ENCODE data around the gene OPCML.

OPCML gene

DNA sequence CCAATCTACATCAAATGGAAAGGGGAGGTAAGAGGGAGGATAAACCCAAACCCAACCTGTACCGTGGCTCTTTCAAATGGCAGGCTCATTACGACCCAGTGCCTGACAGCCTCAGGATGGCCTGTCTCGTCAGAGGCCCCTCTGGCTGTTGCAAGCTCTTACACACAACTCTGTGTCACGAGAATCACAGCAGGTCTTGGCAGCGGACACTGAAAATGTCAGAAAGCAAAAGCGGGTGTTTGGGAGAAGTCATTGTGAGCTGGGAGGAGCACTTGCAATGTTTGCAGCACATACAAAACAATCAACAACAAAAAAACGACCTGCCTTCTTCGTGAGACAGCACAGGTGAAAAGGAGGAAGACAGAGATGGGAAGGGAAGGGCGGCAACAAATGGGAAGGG, 248.1 kb downstream of the OPCML start:
- DNase-seq (ENCODE audit: low read depth), result no peak

DNA sequence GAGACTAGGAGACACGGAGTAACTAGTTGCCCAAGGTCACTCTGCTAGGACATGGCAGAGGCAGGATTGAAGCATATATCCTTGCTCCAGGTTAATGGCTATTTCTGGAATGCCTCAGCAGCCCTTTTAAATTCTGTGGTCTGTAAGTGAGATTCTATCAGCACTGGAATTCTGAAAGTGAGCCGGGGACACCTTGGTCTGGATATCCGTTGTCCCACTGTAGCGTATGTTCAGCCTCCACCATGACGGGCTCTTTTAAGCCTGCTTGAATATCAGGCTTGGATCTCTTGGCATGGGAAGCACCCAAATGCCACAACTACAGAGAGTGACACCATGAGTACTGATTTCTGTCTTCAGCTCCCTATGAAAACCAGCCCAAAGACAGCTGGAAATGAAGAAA, 254.4 kb downstream of the OPCML start:
- no peak for DNase-seq (ENCODE audit: low read depth)

DNA sequence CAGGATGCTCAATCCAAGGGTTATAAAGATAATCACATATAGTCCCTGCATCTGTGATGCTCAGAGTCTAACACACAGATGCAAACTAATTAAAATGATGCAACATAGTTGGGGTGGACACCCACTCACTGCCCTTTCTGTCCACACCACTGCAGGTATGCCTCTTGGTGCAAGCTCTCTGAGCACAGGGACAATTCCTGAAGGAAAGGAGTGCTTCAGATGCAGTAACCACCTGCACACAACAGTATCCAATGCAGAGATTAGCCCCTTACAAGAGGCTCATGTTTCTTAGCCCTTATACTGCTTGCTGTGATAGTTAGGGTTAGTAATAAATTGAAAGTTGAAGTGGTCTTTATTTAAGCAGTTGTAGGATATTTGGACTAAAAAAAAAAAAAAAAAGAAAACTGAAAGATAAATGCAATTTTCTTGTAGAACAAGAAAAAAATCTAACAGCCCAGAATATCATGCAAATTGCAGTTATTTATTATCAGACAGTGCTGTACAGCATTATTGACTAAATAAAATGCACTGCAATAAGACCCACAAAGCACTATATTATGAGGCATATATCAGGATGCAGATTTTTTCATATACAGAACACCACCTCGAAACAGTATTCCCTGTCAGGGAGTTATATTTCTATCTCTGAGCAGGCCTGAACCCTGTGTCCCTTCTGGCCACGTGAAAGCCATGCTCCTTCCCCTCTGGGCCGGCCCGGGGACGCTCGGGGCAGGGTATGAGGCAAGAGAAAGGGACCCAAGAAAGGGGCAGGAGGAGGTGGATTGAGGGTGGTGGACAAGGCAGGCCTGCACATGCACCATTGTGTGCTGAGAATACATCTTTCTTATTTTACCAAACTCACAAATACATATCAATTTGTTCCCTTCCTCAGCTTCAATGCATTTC, 260.2 kb downstream of the OPCML start:
- no peak for DNase-seq (ENCODE audit: low read depth)

DNA sequence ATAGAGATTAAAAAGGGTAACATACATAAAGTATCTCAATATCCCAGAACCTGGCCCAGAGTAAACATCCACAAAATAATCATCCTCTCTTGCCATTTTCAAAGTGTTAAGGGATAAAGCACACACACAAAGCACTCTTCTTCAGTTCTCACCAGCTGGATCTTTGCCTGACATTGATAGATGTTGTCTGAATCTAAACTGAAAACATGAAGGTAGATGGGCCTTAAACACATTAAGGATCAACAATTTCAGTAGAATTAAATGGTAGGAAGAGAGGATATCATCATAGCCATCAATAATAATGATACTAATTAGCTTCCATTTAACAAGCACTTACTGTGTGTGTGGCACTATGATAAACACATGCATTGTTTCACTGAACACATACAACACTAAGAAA, 261.1 kb downstream of the OPCML start:
- no peak for DNase-seq (ENCODE audit: low read depth)

DNA sequence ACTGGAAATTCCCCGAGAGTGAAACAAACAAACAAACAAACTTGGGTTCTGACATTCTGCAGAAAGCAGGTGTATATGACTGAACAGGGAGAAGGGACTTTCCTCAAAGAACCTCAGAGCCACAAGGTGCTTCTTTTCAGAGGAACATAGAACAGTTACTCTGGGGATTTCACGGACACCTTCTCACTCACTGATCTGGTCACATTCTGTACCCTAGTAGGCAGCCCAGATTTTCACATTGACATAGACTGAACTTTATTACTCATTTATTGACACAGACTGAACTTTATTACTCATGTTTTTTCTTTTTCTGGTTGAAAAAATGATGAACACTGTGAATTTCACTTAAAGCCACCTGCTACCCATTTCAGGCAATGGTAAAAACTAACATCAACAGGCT, 263.0 kb downstream of the OPCML start:
- no peak for DNase-seq (ENCODE audit: low read depth)

DNA sequence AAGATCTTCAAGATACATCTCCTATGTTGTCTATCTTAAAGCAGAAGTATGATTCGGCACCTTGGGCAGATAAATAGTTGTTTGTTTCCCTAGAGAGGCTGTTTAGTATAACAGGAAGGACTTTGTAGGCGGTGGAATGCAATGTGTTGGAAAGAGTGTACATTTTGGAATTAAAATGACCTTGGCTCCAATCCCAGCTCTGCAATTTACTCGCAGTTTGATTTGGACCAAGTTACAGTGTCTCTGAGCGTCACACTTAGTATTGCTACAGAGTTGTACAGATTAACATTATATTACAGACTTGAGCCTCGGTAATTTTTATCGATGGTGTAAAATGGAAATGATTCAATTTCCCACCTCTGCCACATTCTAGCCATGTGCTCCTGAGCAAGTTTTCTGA, 265.3 kb downstream of the OPCML start:
- no peak for DNase-seq (ENCODE audit: low read depth)

DNA sequence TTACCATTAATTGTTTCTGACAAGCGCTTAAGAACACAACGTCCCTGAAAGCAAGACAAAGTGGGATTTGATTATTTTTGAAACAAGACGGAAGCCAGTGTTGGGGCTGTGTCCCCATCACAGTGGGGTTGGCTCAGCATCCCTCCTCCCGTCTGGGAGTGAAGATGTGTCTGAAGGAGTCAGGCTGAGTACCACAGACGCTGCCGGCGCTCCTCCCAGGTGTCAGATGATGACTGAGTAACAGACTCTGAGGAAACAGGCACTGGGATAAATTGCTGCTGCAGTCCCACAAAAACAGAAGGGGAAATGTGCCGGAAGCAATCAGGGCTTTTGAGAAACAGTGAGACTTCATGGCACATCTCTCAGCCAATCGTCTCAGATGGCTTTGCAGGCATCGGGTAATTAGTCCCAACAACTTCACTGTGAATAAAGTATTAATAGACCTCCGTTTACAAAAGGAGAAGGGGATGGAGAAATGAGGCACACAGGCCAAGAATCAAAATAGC, 266.7 kb downstream of the OPCML start:
- no peak for DNase-seq (ENCODE audit: low read depth)

DNA sequence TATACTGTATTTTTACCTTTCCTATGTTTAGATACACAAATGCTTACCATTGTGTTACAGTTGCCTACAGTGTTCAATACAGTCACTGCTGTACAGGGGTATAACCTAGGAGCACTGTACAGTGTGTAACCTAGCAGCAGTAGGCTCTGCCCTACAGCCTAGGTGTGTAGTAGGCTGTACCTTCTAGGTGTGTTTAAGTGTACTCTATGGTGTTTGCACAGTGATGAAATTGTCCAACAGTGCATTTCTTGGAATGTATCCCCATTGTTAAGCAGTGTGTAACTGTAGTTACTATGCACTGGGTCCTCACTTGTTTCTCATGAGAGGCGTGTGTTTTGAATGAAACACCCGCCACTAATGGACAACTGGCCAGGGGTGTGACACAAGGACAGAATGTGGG, 269.0 kb downstream of the OPCML start:
- DNase-seq (ENCODE audit: low read depth), result no peak

DNA sequence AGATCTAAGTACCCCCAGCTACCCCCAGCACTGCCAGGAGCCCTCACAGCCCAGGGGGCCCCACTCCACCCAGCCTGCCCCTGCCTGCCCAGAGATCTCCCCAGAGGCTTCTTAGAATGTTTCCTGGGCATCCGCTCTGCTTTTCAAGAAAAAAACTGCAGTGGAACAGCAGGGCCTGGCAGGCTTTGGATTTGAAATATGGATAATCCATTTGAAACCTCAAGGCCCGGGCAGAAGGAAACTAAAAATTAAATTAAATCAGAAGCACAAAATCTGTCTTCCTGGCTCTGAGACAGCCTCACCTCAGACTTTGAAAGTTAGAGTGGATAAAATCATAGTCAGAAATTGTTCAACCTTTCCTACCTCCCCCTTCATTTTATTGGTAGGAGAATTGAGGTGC, 273.6 kb downstream of the OPCML start:
- DNase-seq (ENCODE audit: low read depth), result no peak

DNA sequence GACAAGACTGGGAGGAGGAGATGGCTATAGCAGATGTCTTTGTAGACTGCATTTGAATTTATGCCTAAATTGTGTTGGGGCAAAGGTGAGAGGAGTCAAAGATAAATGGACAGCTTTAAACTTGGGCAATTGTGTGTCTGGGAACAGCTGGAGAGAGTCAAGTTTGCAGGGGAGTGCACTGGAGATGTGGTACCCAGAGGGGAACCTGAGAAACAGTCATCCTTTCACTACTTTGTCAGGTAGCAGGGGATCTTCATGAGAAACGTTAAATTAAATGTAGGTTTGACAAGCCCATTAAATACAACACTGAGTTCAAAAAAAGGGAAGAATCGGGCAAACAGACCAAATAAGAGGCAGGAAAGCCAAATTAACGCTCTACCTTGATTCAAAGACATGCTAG, 277.7 kb downstream of the OPCML start:
- no peak for DNase-seq (ENCODE audit: low read depth)

DNA sequence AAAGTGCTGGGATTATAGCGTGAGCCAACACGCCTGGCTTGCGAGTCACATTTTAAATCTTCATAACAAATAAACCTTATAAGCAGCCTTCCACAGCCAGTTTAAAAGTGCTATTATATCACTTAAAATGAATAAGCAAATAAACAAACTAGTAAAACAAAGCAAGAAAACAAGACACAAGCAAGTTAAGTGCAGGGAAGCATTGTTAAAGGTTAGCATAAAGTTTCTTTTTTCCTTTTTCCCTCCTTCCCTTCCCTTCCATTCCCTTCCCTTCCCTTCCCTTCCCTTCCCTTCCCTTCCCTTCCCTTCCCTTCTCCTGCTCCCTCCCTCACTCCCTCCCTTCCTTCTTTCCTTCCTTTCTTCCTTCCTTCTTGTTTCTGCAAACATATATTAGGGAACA, 278.7 kb downstream of the OPCML start:
- DNase-seq (ENCODE audit: low read depth), result no peak

DNA sequence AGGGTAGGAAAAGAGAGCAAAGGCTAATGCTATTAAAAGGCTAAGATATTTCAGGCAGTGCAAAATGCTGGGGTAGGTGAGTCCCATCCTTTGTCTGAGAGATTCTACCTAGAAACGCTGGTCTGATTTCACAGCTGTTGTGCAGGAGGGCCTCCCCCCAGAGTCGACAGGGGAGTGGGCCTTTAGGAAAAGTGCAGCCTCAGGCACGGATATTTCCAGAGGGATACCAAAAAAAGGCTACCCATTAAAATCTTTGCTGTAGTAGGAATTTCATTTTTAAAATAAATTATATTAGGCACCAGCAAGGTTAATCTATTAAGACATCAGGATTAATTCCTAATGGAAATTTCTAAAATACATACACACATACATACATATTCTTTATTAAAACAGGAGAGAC, 280.5 kb downstream of the OPCML start:
- DNase-seq (ENCODE audit: low read depth), result no peak

DNA sequence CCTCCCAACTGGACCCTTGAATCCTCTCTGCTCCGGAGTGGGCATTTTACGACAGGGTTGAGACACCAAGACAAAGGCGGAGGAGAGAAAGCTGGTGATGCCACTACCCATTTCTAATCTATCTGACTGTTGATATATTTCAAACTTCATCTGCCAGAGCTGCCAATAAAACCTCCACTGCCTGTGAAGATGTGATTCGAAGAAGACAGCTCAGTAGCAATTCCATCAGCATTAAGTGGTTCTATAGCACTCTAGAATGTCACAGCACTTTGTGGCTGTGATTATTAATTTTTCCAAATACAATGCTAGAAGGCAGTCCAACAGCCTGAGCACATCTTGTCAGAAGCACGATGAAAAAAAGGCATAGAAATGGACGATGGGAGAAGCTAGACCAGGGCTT, 282.8 kb downstream of the OPCML start:
- no peak for DNase-seq (ENCODE audit: low read depth)

DNA sequence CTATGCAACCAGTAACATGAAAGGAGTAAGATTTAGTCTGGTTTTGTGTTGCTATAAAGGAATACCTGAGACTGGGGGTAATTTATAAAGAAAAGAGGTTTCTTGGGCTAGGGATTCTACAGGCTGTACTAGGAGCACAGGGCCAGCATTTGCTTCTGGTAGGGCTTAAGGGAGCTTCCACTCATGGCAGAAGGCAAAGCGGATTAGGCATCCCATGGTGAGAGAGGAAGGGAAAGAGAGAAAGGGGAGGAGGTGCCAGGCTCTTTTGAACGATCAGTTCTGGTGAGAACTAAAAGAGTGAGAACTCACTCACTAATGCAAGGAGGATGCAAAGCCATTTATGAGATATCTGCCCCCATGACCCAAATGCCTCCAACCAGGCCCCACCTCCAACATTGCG, 283.2 kb downstream of the OPCML start:
- DNase-seq (ENCODE audit: low read depth), result no peak

DNA sequence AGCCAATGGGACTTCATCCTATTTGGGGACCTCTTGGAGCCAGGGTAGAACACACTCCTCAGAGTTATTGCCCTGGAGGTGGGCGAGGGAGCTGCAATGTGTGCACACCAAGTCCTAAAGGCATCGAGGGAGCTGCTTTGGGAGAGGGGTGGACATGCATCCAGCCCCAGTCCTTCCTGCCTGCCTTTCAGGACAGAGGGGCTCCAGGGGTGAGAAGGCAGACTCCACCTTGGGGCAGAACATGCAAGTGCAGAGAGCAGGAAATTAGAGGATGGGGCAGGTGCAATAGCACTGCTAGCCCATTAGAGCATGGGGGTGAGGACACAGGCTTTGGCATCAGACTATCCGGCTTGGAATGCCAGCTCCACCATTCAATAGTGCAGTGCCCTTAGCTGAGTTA, 288.5 kb downstream of the OPCML start:
- DNase-seq (ENCODE audit: low read depth), result no peak

DNA sequence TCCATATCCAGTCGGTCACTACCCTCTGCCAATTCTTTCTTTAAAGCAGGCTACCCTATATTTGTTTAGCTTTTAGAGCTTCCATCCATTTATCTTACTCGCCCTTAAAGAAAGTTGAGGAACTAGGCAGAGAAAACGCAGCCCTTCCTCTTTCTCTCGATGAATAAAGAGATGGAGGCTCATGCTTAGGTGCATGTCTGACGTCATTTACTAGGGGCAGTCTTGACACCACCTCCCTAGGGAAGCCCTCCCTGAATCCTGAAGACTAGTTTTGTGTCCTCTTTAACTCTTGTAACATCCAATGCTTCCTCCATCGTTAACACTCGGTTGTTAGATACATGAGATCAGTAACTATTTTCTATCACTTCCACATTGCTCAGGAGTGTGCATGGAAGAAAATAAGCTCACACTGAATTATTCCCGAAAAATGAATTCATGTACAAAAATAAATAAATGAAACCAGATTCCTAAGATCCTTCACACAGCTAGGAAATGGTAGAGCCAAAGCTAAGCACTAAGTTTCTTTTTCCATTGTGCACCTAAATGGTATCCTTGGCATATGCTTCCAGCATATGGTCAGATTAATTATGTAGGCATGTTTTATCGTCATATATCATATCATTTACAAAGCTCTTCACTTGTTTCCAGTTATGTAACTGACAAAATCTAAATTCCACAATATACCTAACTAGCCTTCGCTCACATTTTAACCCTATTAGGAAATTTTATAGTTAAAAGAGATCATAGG, 291.2 kb downstream of the OPCML start:
- no peak for DNase-seq (ENCODE audit: low read depth)

DNA sequence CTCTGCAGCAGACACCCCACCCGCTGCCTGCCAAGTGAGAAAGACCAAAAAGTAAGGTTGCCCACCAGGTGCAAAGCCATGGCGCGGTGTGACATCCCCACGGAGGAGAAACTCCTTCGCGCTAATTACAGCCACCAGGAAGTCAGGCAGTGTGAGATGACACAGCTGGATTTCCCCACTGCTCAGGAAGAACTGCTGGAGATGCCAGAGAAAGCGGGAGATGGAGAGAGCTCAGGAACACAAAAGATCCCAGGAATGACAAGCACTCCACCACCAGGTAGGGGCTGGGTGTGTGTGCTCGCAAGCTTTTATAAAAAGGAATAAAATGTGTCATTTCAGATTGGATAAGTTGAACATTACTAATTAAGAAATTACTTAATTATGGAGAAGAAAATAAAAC, 292.7 kb downstream of the OPCML start:
- no peak for DNase-seq (ENCODE audit: low read depth)

DNA sequence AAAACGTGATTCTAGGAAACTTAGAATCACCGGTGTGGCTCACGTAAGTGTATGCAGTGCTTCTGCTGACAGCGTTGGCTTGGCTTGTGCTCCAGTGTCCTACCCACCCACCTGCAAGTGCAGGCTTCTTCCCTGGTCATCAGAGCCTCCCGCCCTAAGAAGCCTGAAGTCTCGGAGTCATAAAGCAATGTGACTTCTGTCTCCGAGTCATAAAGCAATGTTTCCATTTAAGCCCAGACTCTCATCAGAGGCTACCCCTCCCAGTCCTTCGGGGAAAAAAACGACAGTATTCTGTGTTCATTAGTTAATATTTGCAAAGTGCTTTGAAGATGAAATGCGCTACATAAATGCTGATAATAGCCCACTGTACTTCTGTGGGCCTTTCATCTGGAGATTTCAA, 293.8 kb downstream of the OPCML start:
- DNase-seq (ENCODE audit: low read depth), result no peak

DNA sequence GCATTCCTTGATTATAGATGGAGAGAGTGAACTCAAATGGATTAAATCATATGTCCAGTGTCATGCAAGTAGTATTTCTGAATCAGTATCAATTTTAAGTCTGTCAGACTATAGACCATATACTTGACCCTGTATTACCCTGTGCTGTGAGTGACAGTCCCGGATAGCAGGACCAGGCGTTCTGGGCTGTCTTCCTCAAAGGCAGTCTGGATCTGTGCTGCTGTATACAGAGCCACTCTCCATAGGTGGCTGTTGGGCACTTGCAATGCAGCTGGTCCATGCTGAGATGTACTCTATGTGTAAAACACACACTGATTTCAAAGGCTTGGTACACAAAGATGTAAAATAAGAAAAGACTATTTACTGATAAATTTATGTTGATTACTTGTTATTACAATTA, 294.3 kb downstream of the OPCML start:
- no peak for DNase-seq (ENCODE audit: low read depth)

DNA sequence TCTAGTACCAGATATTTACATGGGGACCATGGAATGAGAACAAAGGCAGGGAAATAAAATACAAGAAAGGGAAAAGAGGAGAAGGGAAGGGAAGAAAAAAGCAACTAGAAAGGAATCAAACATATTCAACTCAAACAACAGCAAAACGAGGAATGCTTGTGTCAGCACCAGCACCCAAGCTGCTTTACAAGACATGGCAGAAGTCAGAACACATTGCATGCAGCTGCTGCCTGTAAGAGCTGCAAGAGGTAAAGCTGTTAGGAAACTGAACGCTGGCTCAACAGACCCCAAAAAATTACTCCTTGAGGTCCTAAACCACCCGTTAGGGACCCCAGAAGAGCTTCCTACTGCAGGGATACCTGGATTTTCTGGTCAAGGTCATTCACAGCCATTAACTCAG, 296.9 kb downstream of the OPCML start:
- no peak for DNase-seq (ENCODE audit: low read depth)

DNA sequence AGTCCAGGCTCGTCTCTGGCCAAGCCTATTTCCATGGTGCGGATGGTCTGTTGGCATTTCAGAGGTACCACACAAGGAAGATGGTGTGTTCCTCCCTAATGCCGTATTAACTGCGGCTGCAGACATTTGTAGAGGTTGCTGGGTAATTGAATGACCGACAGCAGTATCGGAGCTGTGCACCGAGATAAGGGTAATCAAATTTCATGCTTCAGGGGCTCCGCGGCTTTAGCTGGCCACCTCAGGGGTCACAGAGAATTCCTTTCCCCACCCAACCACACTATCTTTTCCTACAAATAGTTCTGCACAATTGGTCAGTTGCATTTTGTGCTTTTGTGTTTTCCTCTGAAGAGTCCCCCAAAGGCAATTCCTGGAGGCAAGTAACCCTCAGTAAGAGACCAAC, 297.4 kb downstream of the OPCML start:
- DNase-seq (ENCODE audit: low read depth), result no peak

DNA sequence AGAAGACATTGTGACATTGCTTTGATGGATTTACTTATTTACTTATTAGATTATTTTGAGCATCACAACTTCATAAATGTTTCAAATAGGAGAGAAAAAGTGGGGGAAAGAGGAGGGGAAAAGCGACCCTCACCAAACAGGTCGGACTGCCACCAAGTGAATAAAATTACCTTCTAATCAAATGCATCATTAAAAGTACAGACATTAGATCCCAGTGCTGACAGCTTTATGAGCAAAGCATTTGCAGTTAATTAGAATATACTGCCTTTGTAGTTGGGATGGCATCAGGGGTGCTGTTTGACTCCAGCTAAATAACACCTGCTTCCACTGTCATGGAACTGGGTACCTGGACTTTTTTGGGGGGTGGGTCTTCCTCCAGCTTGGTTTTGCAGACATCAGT, 299.6 kb downstream of the OPCML start:
- DNase-seq (ENCODE audit: low read depth), result no peak

DNA sequence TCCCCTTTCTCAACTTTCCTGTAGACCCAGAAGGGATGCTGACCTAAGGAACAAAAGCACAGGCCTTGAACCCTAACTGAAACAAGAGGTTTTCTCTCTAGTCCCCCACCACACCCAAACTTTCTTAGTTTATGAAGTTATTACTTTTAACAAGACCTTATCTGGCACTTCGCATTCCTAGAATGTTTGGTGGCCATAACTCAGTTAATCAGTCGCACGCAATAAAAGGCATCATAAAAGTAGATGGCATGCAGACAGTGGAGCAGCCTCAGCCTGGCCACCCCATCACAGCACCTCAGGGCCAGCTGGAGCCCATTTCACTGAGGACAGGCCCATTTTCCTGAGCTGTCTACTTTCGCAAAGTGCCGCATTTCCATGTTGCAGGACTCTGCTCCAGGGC, 301.9 kb downstream of the OPCML start:
- no peak for DNase-seq (ENCODE audit: low read depth)

Data from EH (cell line).